Gastroesophageal sphincter (tissue), 4 donors: Measurements from ENCODE around the gene MRPS18A. TPM values are rescaled to one million over a fixed set of nuclear protein-coding genes. Genes with fewer than 3 reads are reported as not detected.

ENCODE experiments used
- ATAC-seq: fragments of 150-250 bp; one replicate; pipeline ENCODE4 v1.9.1; 2016; ENCODE audit warnings: mild to moderate bottlenecking, moderate library complexity
- H3K27ac ChIP-seq, 4 donors: fragments of 200-600 bp; sonication (generic) in 3 of 4; 1 replicate in 3 of 4; 2 replicates in 1 of 4; pipeline ENCODE4 v1.5.1; 2016 to 2019
- H3K27me3 ChIP-seq: fragments of 200-600 bp; sonication (generic); one replicate; pipeline ENCODE4 v1.5.1; 2019
- H3K36me3 ChIP-seq, 2 donors: fragments of 200-600 bp; sonication (generic); one replicate each; pipeline ENCODE4 v1.5.1; 2019; ENCODE audit warnings: control low read depth in 1 of 2
- H3K4me1 ChIP-seq, 3 donors: fragments of 200-600 bp; sonication (generic); 1 replicate in 2 of 3; 2 replicates in 1 of 3; pipeline ENCODE4 v1.5.1; 2016 to 2019; ENCODE audit warnings: control low read depth in 2 of 3
- H3K4me3 ChIP-seq, 2 donors: fragments of 200-600 bp; sonication (generic); one replicate each; pipeline ENCODE4 v1.5.1; 2019; ENCODE audit warnings: mild to moderate bottlenecking in 1 of 2, moderate library complexity in 1 of 2
- H3K9me3 ChIP-seq, 3 donors: fragments of 200-600 bp; sonication (generic); one replicate each; pipeline ENCODE4 v1.5.1; 2017 to 2019; ENCODE audit warnings: control low read depth in 2 of 3
- CTCF ChIP-seq, 4 experiments: fragments of 200-600 bp in 2 of 4; fragments of 450-650 bp in 2 of 4; sonication (generic) in 1 of 4; IDR thresholded peaks; one replicate each; pipeline ENCODE4 v1.5.1; 2017 to 2019; ENCODE audit warnings: antibody characterized with exemption in 4 of 4, mild to moderate bottlenecking in 2 of 4, moderate library complexity in 2 of 4
- EP300 ChIP-seq: sonication (generic); formaldehyde crosslinking; IDR thresholded peaks from one replicate; pipeline ENCODE4 v1.6.1; 2017; ENCODE audit warnings: antibody characterized with exemption, mild to moderate bottlenecking
- POLR2A ChIP-seq, 2 donors: fragments of 450-650 bp; IDR thresholded peaks; one replicate each; pipeline ENCODE4 v1.6.1; 2017; ENCODE audit warnings: antibody characterized with exemption in 2 of 2, mild to moderate bottlenecking in 2 of 2, moderate library complexity in 1 of 2
- POLR2AphosphoS5 ChIP-seq: sonication (generic); formaldehyde crosslinking; IDR thresholded peaks from one replicate; pipeline ENCODE4 v1.6.1; 2017; ENCODE audit warnings: antibody characterized with exemption
- WGBS, 2 donors: methylation state at CpG; one replicate each; pipeline ENCODE4 v1.1.5; 2018; ENCODE audit warnings: low coverage in 1 of 2; 5-methylcytosine and 5-hydroxymethylcytosine counted together
- total RNA-seq, 4 donors: library from RNA; depleted of rRNA; stranded (reverse); fragments of >200 nt; gene quantifications; one replicate each; pipeline ENCODE4 v1.1.0, GENCODE V29; 2016

The MRPS18A gene
- total RNA-seq, 4 donors from 2014 or later, result 36.3 to 47.3 (median 38.6) TPM

GRCh38 chr6:43712579-43712978, 25.0 kb upstream of the MRPS18A start:
- TF ChIP-seq POLR2A (IDR thresholded peaks at IDR 0.05), result no peak
- TF ChIP-seq EP300, result no peak
- TF ChIP-seq CTCF (IDR thresholded peaks at IDR 0.05), result no peak
- no peak for TF ChIP-seq POLR2AphosphoS5
- Histone ChIP-seq H3K9me3 (no peaks in the 10 kb centered on the region), H3K27ac (no peak overlapping the region), H3K4me3 (no peak overlapping the region), H3K27me3 (no peaks in the 10 kb centered on the region), H3K4me1 (peaks cover 0 to 33% (median 16%) of the 10 kb centered on the region in 3 donors), H3K36me3 (no peaks in the 10 kb centered on the region)
- 76% methylated on average over 5 to 6 of the region's 6 CpGs for WGBS, 2 donors
- no peak for ATAC-seq

GRCh38 chr6:43710576-43710975, 23.0 kb upstream of the MRPS18A start:
- Histone ChIP-seq H3K4me3 (no peak overlapping the region), H3K4me1 (peaks cover 0 to 42% (median 17%) of the 10 kb centered on the region in 3 donors), H3K9me3 (no peaks in the 10 kb centered on the region), H3K27ac (no peak overlapping the region), H3K27me3 (no peaks in the 10 kb centered on the region), H3K36me3 (no peaks in the 10 kb centered on the region)
- TF ChIP-seq EP300 (no peak), CTCF (IDR thresholded peaks at IDR 0.05) (no peak), POLR2A (IDR thresholded peaks at IDR 0.05) (no peak), POLR2AphosphoS5 (no peak)
- ATAC-seq, result no peak
- 79 to 100% methylated on average over 2 to 4 of the region's 4 CpGs for WGBS, 2 donors

GRCh38 chr6:43709654-43710303, 22.2 kb upstream of the MRPS18A start:
- Histone ChIP-seq H3K4me3 (no peak overlapping the region), H3K36me3 (no peaks in the 10 kb centered on the region), H3K27me3 (no peaks in the 10 kb centered on the region), H3K27ac (peak overlapping the region in 3 of 4 donors; percentile 58 to 71 (median 61)), H3K4me1 (peaks cover 0 to 45% (median 15%) of the 10 kb centered on the region in 3 donors), H3K9me3 (no peaks in the 10 kb centered on the region)
- no peak for ATAC-seq
- WGBS, 2 donors, result 60 to 68% methylated on average over 2 to 5 of the region's 7 CpGs
- TF ChIP-seq POLR2A (IDR thresholded peaks at IDR 0.05) (no peak), POLR2AphosphoS5 (no peak), EP300 (no peak), CTCF (IDR thresholded peaks at IDR 0.05) (no peak)

- Histone ChIP-seq H3K4me1 (peaks cover 0 to 45% (median 15%) of the 10 kb centered on the region in 3 donors), H3K9me3 (no peaks in the 10 kb centered on the region), H3K36me3 (no peaks in the 10 kb centered on the region), H3K27me3 (no peaks in the 10 kb centered on the region), H3K4me3 (no peak overlapping the region), H3K27ac (peak overlapping the region in 3 of 4 donors; percentile 58 to 71 (median 61))
- no peak for TF ChIP-seq POLR2A (IDR thresholded peaks at IDR 0.05)
- TF ChIP-seq POLR2AphosphoS5, result peak; percentile 78
- 34 to 75% methylated on average over 2 to 5 of the region's 5 CpGs for WGBS, 2 donors
- peak; percentile 80 for ATAC-seq
Observed at GRCh38 chr6:43708860-43709653, 21.5 kb upstream of the MRPS18A start.

GRCh38 chr6:43707767-43708166, 20.2 kb upstream of the MRPS18A start:
- WGBS, 2 donors, result 50% methylated on average over 1 of the region's 1 CpG; no CpG with 5 or more reads in 1 of the 2 donors
- Histone ChIP-seq H3K4me3 (no peak overlapping the region), H3K27me3 (no peaks in the 10 kb centered on the region), H3K4me1 (peaks cover 0 to 58% (median 22%) of the 10 kb centered on the region in 3 donors), H3K9me3 (no peaks in the 10 kb centered on the region), H3K36me3 (no peaks in the 10 kb centered on the region), H3K27ac (peak overlapping the region in 1 of 4 donors; percentile 32)
- no peak for ATAC-seq
- TF ChIP-seq EP300, result no peak
- TF ChIP-seq POLR2AphosphoS5, result no peak
- no peak for TF ChIP-seq CTCF (IDR thresholded peaks at IDR 0.05)
- TF ChIP-seq POLR2A (IDR thresholded peaks at IDR 0.05), result no peak
